MM.1S (cell line): Measurements from ENCODE around the gene SMYD1.

ENCODE experiments used
- DNase-seq: peaks from one replicate; pipeline ENCODE4 v3.0.0-alpha.2; 2015
- H2AFZ ChIP-seq: fragments of 300-600 bp; sonication (generic); 2 replicates; pipeline ENCODE4 v1.6.0; 2016; ENCODE audit warnings: antibody characterized with exemption, low read length
- H3F3A ChIP-seq: fragments of 300-600 bp; sonication (generic); 2 replicates; pipeline ENCODE4 v1.6.1; 2016; ENCODE audit warnings: mild to moderate bottlenecking, antibody characterized with exemption, low read length, moderate library complexity, mixed read lengths; ENCODE audit not compliant: insufficient read depth
- H3K27ac ChIP-seq: fragments of 300-600 bp; sonication (generic); 2 replicates; pipeline ENCODE4 v1.5.1; 2016; ENCODE audit warnings: mild to moderate bottlenecking, low read length
- H3K27me3 ChIP-seq: fragments of 300-600 bp; sonication (generic); replicated peaks from 2 replicates; pipeline ENCODE4 v1.6.0; 2016; ENCODE audit warnings: low read length; ENCODE audit not compliant: insufficient read depth
- H3K36me3 ChIP-seq: fragments of 300-600 bp; sonication (generic); replicated peaks from 2 replicates; pipeline ENCODE4 v1.6.1; 2016; ENCODE audit warnings: mild to moderate bottlenecking, low read length, mixed read lengths; ENCODE audit not compliant: insufficient read depth
- H3K4me1 ChIP-seq: fragments of 300-600 bp; sonication (generic); 2 replicates; pipeline ENCODE4 v1.6.1; 2016; ENCODE audit warnings: low read length, mixed read lengths
- H3K4me2 ChIP-seq: fragments of 300-600 bp; sonication (generic); 2 replicates; pipeline ENCODE4 v1.6.0; 2016; ENCODE audit warnings: low read depth, low read length
- H3K4me3 ChIP-seq: fragments of 300-600 bp; sonication (generic); 2 replicates; pipeline ENCODE4 v1.5.1; 2016; ENCODE audit warnings: low read length, mixed read lengths
- H3K79me2 ChIP-seq: fragments of 300-600 bp; sonication (generic); 2 replicates; pipeline ENCODE4 v1.6.1; 2016; ENCODE audit warnings: mixed run types, low read length, mixed read lengths
- H3K9ac ChIP-seq: fragments of 300-600 bp; sonication (generic); 2 replicates; pipeline ENCODE4 v1.6.1; 2016; ENCODE audit warnings: low read length, mixed read lengths
- H3K9me2 ChIP-seq: fragments of 300-600 bp; sonication (generic); replicated peaks from 2 replicates; pipeline ENCODE4 v1.6.1; 2016; ENCODE audit warnings: mild to moderate bottlenecking, low read length, mixed read lengths; ENCODE audit not compliant: insufficient read depth
- H3K9me3 ChIP-seq: fragments of 300-600 bp; sonication (generic); replicated peaks from 2 replicates; pipeline ENCODE4 v1.6.1; 2016; ENCODE audit warnings: mild to moderate bottlenecking, low read length, mixed read lengths; ENCODE audit not compliant: insufficient read depth
- H4K20me1 ChIP-seq: fragments of 300-600 bp; sonication (generic); 2 replicates; pipeline ENCODE4 v1.6.1; 2016; ENCODE audit warnings: mild to moderate bottlenecking, low read length, moderate library complexity, mixed read lengths; ENCODE audit not compliant: insufficient read depth
- CTCF ChIP-seq: fragments of 300-600 bp; sonication (generic); IDR thresholded peaks from 2 replicates; pipeline ENCODE4 v1.5.1; 2016; ENCODE audit warnings: antibody characterized with exemption, low read length, mixed read lengths
- EZH2 ChIP-seq: fragments of 300-600 bp; sonication (generic); optimal IDR thresholded peaks from 2 replicates; pipeline ENCODE3; 2017; ENCODE audit warnings: low read depth, mild to moderate bottlenecking, antibody characterized with exemption, low read length, mixed read lengths
- EZH2phosphoT487 ChIP-seq: fragments of 300-600 bp; sonication (generic); IDR thresholded peaks from 2 replicates; pipeline ENCODE4 v1.6.1; 2018; ENCODE audit warnings: antibody characterized with exemption, low read length

The SMYD1 gene

DNA sequence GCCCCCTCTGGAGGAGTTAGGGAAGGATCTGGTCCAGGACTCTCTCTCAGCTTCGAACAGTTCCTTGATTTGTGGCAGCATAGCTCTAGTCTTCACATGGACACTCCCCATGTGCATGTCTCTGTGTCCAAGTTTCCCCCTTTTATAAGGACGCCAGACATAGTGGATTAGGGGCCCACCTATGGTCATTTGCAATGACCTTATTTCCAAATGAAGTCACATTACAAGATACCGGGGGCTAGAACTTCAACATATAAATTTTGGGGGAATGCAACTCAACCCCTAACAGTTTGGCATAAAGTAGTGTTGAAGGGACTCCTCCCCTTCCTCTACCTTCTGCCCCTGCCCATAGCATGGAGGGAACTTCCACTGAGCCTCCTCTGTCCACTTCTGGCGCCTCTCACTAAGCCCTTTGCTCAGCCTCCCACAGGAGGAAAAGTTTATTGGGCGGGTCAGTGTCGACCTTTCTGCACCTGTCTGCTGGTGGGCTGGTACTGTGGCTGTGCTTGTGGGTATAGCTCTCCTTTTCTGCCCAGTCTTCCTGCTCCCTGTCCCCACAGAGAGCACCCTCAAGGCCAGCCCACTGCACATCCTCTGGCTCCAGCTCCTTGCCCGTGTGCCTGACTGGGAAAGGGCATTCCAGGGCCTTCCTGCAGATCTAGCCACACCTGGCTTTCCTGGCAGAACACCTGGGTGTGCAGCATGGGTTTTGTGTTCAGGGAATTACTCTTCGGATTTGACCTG is 54.7 kb downstream of the SMYD1 start:
- DNase-seq: no peak
- no peaks in the 10 kb centered on the region for H3K9me3 ChIP-seq
- no peak overlapping the region for H2AFZ ChIP-seq
- no peak overlapping the region for H3K4me2 ChIP-seq
- H3K9ac ChIP-seq: no peak overlapping the region
- H3K27ac ChIP-seq: no peak overlapping the region
- H3F3A ChIP-seq: no peaks in the 10 kb centered on the region
- TF ChIP-seq CTCF (no peak), EZH2 (no peak)
- H3K4me1 ChIP-seq: no peaks in the 10 kb centered on the region
- H3K4me3 ChIP-seq: no peak overlapping the region
- no peaks in the 10 kb centered on the region for H3K27me3 ChIP-seq
- no peaks in the 10 kb centered on the region for H3K9me2 ChIP-seq
- no peaks in the 10 kb centered on the region for H4K20me1 ChIP-seq
- no peaks in the 10 kb centered on the region for H3K79me2 ChIP-seq
- H3K36me3 ChIP-seq: no peaks in the 10 kb centered on the region

- Histone ChIP-seq H3F3A (no peaks in the 10 kb centered on the region), H3K9me2 (no peaks in the 10 kb centered on the region), H3K9ac (no peak overlapping the region), H2AFZ (no peak overlapping the region), H3K4me1 (no peaks in the 10 kb centered on the region), H3K27ac (no peak overlapping the region), H3K79me2 (no peaks in the 10 kb centered on the region), H3K9me3 (no peaks in the 10 kb centered on the region), H3K27me3 (no peaks in the 10 kb centered on the region), H4K20me1 (no peaks in the 10 kb centered on the region), H3K4me3 (no peak overlapping the region), H3K4me2 (no peak overlapping the region), H3K36me3 (no peaks in the 10 kb centered on the region)
- TF ChIP-seq EZH2phosphoT487: no peak
- TF ChIP-seq CTCF: no peak
- no peak for TF ChIP-seq EZH2
- no peak for DNase-seq
These were observed 55.7 kb downstream of the SMYD1 start for GRCh38 chr2:88123164-88123974.

- Histone ChIP-seq H2AFZ (no peak overlapping the region), H3K27ac (no peak overlapping the region), H3K36me3 (no peaks in the 10 kb centered on the region), H4K20me1 (no peaks in the 10 kb centered on the region), H3K9me2 (no peaks in the 10 kb centered on the region), H3K4me3 (no peak overlapping the region), H3K27me3 (no peaks in the 10 kb centered on the region), H3K9me3 (no peaks in the 10 kb centered on the region), H3K4me1 (no peaks in the 10 kb centered on the region), H3K4me2 (no peak overlapping the region), H3K9ac (no peak overlapping the region), H3F3A (no peaks in the 10 kb centered on the region), H3K79me2 (no peaks in the 10 kb centered on the region)
- TF ChIP-seq EZH2: no peak
- no peak for TF ChIP-seq EZH2phosphoT487
- TF ChIP-seq CTCF: no peak
- DNase-seq: no peak
These were observed 56.6 kb downstream of the SMYD1 start for GRCh38 chr2:88123975-88124917.
